HG03196 (cell line): ENCODE data around the gene SMIM27.
"Not testable (repeated sequence)": the region's sequence is repeated elsewhere in the genome, so short reads cannot be mapped to it uniquely, and the experiment has no call there.

ENCODE experiments used
- ATAC-seq: cut with Tn5 transposase; IDR thresholded peaks from one replicate; pipeline ENCODE4 v1.9.1; 2021; ENCODE audit not compliant: unreplicated experiment

SMIM27 gene

DNA sequence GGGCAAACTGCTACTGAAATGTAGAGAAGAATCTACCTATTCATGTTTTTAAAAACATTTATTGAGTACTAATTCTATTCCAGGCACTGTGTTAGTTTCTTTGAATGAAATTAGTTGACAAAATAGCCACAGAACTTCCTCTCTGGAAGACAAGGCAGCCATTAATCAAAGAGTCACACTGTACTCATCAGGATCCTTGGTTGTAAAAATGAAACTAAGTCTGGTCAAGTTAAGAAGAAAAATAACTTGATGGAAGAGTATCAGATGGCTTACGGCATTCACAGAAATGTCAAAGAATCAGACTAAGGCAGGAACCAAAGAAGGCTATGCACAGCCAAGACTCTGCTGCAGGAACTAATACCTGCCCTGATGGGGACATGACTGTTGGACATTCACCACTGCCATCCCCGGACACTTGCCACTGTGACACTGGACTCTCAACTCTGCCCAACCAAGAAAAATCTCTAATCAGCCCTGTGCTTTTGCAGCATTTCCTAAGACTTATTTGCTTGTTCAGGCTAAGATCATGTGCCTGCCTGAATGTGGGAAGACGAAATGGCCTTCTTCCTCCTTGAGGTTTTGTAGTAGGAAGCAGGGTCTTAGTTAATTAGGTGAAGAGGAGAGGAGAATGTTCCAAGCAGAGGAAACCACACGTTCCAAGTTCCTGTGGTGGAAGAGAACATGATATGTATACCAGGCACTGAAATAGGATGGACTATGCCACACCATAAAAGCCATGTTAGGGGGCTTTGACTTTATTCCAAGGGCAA, 44.2 kb downstream of the SMIM27 start:
- no peak for ATAC-seq

DNA sequence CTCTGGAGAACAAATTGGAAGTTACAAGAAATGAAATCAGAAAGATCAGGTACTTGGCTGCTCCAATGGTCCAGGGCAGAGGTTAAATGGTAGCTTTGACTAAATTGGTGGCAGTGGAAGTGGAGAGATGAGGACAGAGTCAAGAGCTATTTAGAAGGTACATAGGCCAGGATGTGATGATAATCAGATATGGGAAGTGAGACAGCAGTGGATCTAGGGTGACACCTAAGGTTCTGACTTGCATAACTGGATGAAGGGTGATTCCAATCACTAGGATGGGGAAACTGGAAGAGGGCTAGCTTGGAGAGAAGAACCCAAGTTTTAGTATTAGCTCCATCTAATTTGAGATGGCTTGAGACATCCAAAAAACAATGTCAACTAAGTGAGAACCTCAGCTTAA, 44.8 kb downstream of the SMIM27 start:
- no peak for ATAC-seq

DNA sequence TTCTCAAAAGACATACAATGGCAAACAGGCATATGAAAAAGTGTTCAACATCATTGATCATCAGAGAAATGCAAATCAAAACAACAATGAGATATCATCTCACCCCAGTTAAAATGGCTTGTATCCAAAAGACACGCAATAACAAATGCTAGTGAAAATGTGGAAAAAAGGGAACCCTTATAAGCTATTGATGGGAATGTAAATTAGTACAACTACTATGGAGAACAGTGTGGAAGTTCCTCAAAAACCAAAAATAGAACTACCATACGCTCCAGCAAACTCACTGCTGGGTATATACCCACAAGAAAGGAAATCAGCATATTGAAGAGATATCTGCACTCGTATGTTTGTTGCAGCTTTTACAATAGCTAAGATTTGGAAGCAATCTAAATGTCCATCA, 46.9 kb downstream of the SMIM27 start:
- ATAC-seq, result not testable (repeated sequence)
